Measurements from ENCODE around the gene EPB41L5.

- no peak for TF ChIP-seq CTCF (IDR thresholded peaks at IDR 0.05)
- no peak for TF ChIP-seq ZFX (IDR thresholded peaks at IDR 0.05; ENCODE audit: borderline replicate concordance)
Measured at GRCh38 chr2:120060088-120060623, 47.3 kb downstream of the EPB41L5 start.

Data from 22Rv1 (cell line).